ENCODE results near the gene PTPRM.

Gene PTPRM

DNA sequence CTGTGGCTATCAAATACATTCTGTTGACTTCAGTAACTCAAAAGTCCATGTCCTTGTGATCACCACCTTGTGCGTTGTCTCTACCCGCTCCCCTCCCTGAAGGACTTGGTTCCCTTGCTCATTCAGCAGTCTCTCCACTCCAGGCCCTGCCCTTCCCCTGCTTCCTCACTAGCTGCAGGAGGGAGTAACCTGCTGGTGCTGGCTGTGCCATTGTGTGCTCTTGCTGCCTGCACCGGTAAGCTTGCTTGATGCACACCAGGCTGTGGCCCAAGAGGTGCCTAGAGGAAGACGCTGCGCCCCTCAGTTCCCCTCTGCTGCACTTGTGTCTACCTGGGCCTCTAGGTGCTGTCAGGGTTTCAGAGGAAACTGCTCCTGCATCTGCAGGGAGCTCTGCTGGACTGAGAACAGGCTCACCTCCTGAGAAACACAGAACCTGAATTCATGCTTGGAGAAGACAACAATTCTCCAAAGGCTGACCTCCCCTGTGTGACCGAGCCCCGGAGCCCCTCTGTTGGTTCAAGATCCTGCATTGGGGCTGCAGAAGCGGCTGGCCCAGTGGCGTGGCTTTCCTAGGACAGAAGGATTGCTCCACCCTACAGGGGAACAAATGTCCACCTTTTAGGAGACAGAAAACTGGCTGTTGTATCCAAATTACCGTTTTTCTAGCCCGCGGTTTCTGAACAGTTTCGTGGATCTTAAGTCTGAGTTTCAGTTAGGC, 33.6 kb downstream of the PTPRM start:
- DNase-seq = no peak

DNA sequence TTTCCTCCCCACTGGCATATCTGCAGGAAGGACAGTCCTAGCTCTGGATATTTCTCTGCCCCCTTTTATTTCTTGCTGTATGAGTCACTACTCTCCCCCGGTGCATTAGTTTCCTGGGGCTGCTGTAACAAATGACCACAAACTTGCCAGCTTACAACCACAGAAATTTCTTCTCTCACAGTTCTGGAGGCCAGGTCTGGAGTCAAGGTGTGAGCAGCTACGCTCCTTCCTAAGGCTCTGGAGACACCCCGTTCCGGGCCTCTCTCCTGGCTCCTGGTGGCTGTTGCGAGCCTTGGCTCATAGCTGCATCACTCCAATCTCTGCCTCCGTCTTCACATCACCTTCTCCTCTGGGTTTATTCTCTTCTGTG, 34.1 kb downstream of the PTPRM start:
- DNase-seq = no peak

DNA sequence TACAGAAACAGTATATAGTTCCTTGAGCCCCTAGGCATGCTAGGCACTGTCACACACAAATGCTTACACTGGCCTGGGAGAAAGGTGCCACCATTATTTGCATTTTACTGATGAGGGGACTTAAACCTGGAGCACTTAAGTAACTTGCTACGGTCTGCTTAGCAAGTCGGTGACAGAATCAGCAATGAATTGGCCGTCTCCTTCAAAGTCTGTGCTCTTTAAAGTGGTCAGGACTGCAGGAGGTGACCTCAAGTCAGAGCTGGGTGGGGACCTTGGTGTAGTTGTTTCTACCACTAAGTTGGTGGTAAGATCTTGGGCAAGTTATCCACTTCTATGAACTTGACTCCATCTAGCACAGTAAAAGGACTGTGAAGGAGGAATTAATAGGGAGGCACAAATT, 34.8 kb downstream of the PTPRM start:
- no peak for DNase-seq

DNA sequence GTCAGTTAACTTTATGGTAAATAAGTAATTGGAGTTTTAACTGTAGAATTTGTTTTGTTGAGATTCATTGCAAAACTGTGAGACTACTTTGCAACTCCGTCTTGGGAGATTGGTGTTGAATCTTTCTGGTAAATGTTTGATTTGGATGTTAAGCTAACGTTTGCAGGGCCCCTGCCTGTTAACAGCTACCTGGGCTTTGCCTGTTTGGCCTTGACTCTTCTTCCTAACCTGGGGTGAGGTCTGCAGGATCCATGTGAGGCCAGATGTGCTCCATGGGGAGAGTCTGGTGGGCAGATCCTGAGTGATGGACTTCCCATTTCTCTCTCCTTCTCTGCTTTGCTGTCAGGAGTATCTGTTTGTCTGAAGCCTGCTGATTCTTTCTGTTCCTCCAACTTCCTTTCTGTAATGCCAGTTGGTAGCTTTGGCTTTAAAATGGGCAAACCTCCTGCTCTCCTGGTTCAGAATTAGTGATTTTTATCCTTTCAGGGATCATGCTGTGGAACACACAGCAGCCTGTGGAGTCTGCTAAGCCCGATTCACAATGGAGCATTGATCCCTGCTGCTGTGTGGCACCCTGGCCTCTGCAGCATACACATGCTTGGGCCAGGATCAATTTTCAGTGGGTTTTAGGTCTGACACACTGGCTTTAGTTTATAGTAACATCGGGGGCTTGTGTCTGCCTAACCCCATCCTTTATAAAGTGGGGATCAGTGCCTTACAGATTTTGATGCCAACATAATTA, 36.3 kb downstream of the PTPRM start:
- no peak for DNase-seq

DNA sequence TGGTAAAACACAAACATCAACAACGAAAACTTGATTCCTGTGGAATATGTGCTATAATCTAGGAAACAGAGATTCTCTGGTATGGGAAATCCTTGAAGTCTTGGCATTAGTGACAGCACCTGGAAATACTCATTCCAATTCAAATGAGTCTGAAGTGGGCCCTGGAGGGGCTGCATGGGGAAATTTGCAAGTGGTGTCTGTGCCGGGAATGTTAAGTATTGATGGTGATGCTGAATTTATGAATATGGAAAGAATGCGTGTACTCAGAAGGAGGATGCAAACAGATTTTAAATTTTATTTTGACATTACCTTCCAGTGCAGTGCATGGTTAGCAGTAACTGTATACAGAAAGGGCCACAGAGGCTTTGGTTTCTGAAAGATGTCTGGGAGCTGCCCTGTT, 37.2 kb downstream of the PTPRM start:
- no peak for DNase-seq

DNA sequence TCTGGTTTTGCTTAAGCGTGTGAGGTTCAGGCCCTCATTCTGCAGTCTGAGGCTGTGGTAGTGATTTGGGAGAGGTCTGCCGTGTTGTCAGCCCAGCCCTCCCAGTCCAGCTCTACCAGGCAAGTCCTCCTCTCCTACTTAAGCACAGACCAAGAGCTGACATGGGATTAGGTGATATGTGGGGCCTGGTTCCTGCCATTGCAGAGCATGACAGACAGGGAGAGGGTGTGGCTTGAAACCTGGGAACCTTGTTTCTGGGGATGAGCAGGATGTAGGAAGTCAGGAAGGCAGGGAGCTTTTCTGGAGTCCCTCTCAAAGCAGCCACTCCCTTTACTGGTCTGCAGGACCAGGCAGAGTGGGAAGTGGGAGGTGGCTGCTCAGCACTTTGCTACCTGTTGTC, 38.6 kb downstream of the PTPRM start:
- no peak for DNase-seq

DNA sequence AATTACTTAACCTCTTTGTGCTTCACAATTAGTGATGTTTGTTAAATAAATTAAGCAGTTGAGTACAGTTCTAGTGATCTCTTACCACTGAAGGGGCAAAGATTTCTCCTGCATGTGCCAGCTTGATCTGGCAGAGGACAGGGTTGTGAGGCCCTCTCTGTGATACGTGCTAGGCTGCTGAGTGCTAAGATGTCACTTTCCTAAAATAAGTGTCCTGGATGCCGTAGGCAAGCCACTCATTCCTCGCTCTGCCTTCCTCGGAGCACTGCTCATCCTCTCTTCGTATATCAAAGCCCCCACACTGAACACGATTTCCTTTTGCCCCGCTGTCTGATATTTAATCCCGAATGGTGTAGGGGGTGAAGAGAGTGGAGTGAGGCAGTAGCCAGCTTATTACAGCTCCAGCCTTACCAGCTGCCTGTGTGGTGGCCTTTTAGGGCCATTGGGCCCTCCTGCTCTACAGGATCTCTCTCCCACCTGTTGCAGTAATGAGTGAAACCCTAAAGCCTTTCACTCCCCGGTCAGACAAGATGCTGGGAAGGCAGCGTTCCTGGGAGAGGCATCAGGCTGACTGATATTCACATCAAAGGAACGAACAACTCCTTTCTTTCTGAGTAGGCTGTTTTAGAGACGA, 40.5 kb downstream of the PTPRM start:
- DNase-seq = no peak

DNA sequence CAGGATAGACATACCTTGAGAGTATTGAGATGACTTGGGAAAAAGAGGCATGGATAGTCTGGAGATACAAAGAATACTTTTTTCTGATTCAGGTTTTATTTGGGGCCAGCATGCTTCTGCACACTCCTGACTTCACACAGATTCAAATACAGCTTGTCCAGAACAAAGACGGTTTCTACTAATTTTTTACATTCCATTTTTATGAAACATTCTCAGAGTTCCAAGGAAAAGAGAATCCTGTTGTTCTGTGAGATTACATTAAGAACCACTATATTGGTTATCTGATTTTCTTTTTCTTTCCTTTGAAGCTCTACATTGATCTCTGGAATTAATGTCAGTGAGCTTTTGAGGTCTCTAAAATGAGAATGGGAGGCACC, 41.0 kb downstream of the PTPRM start:
- DNase-seq = no peak

DNA sequence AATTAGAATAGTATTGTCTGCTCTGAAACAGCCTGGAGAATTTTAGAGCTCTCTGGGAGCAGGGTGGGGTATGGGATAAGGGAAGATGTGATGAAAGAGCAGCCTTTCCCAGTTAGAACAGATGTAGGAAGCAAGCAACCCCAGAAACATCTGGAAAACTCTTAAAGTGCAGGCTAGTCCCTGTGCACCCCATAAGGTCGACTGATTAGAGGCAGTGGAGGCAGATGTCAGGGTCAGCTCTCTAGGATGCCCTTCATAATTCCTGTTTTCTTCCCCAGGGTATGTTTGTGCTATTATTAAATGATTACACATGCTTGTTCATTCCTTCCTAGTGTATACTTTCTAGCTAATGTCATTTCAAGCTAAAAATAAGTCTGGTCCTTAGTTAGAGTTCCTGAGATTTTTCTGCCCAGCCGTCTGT, 41.7 kb downstream of the PTPRM start:
- DNase-seq = no peak

DNA sequence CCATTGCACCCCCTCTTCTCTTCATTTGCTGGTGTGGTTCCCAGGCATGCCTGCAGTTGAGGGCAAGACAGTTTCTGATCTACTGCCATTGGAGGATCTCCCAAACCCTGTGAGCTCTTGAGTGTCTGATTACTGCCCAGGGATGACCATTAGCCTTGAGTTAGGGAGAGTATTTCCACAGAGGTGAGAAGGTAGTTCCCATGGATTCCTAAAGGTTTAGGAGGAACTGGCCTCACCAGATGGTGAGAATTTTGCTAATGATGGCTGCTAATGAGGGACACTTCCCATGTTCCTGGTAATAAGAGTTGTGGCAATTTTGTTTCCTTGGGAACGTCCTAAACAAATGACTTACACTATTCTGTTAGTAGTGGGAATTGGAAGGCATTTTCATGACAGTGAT, 42.5 kb downstream of the PTPRM start:
- DNase-seq = no peak

DNA sequence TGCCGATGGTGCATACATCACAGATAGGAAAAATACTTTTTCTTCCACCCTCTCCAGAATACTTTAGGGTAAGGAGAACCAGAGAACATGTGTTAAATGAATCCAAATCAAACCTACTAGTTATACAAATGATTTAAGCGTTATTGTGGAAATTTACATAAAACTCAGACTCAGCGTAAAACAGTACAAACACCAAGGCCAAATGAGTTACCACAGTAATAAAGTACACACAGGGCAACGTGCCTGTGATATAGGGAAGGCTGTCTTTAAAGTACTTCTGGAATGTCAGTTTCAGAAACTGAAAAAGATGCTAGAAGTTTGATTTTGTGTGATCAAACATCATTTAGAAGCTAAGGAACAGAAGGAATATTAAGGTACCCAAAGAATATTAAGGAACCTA, 46.9 kb downstream of the PTPRM start:
- DNase-seq = no peak

DNA sequence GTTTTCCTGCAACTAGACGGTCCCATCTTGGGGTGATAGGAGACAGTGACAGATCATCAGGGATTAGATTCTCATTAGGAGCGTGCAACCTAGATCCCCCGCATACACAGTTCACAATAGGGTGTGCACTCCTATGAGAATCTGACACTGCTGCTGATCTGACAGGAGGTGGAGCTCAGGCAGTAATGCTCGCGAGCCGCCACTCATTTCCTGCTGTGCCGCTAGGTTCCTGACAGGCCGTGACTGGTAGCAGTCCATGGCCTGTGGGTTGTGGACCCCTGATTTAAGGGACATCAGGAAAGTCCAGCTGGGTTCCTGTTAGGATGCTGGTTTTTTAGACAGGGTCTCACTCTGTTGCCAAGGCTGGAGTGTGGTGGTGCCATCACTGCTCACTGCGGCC, 48.7 kb downstream of the PTPRM start:
- DNase-seq = no peak

DNA sequence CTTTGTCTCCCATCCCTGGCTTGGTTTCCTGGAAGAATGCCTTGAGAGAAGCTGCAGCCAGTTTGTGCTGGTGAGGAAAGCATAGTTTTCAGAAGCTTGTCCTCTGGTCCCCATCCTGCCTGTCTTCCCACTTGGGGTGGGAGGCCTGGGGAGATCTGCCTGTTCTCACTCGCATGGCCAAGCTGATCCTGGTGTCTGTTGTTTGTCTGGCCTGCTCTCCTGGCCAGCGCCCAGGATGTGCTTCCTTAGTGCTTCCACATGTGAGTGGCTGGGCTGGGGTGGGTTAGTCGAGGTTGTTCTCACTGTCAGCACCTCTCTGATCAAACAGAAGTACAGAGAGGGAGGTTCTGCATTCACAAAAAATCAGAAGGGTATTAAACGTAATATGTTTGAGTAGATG, 49.5 kb downstream of the PTPRM start:
- no peak for DNase-seq

DNA sequence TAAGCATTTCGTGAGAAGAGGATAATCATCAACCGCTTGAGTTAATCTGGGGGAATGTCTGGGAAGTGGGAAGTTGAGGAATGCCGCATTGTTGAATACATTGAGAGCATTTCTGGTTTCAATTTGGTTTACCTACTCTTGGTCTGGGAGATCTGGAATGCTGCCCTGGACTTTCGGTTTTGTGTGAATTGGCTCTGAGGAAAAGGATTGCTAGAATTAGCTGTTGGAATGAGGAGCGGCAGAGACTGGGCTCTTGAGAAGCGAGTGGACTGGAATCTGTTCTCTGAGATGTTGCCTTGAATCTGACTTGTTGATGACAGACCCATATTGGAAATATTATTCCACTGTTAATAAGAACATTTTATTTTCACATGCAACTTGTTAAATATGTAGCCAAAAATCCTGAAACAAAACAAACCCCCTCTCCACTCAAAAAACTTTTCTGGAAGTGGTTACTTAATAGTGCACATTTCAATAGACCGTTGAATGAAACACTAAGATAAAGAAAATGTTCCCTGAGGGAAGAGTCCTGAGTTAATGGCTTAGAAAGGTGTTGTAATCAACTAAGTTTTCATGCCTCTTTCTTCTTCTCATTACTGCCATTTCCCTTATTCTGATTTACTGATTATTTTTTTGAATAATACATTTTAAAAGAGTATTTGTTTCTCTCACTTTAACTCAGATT, 50.8 kb downstream of the PTPRM start:
- no peak for DNase-seq

DNA sequence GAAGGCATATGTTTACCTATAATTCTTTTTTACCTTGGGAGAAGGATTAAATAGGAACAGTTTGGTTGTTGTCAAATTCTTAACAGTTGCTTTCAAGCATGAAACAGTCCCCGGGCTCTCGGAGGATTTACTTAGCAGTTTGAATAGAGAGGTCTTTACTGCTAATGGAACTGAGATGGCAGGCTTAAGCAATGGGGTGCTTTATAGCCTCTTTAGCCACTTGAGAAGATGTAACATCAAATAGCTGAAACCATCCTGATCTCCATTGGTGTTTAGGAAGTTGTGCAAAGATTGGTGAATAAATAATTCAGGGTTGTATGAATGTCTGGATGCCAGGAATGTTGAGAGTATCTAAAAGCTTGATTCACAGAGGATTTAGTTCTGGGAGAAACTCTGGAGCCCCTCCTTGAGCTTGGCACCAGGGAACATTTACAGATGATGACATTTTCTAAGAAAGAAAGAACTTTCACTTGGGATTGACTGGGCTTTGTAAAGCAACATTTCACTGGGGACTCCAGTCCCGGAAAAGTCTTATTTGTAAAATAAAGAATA, 51.9 kb downstream of the PTPRM start:
- DNase-seq = no peak

DNA sequence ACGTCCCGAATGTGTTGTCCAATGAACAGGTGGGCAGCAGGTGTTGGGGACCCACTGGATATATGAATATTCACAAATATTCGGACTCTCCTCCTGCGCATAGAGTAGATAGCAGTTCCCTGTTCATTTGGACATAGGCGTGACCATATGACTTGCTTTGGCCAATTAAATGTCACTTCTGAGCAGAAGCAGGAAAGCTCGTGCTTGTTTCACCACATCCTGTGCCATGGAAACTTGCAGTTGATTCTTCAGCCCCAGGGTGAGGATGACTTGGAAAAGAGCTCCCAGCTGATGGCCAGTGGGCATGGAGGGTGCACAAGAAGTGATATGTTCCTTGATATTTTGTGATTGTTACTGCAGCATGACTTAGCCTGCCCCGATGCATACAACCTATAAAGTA, 52.6 kb downstream of the PTPRM start:
- DNase-seq = no peak

DNA sequence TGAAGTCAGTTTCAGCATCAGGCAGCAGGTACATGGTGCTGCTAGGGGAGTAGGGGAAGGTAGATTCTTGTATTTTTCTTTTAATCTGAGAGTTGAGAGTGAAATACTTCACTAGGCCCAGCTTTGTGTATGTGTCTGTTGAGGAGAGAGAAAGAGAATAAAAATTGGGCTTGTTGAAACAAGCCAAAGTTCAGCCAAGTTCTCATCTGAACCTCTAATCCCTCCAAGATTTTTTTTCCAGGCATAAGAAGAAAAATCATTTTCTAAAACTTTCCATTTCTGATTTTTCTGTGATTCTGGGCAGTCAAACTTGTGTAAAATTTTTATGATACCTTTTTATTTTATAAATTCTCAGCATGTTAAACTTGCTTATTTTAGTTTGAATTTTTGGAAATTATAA, 55.6 kb downstream of the PTPRM start:
- DNase-seq = no peak

DNA sequence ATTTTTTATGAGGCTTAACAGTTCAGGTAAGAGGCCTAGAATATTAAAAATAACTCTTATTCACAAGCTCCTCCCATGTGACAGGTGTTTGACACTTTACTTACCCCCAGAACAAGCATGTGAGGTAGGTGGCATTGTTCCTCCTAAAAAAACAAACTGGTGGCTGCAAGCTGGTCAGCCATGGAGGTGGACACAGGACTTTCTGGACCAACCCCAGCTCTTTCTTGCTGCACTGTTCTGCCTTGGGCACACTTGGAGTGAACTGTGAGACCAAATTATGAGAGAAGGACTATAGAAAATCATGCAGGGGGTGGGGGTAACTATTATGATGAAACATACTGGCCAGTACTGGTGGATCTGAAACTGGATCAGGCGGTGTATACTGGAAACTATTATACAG, 56.6 kb downstream of the PTPRM start:
- no peak for DNase-seq

DNA sequence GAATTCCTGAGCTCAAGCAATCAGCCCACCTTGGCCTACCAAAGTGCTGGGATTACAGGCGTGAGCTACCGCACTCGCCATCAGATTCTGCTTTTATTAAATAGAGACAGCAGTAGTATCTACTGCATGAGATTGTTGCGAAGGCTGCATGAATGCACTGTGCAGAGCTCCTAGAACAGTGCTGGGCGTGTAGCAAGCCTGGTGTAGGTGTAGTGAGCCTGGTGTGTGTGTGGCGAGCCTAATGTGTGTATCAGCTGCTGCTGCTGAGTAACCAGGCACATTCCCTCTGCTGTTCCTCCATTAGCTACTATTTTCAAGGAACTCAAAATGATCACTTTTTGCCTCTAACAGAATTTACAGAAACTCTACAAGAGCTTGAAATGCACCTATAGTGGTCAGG, 57.6 kb downstream of the PTPRM start:
- DNase-seq = no peak

DNA sequence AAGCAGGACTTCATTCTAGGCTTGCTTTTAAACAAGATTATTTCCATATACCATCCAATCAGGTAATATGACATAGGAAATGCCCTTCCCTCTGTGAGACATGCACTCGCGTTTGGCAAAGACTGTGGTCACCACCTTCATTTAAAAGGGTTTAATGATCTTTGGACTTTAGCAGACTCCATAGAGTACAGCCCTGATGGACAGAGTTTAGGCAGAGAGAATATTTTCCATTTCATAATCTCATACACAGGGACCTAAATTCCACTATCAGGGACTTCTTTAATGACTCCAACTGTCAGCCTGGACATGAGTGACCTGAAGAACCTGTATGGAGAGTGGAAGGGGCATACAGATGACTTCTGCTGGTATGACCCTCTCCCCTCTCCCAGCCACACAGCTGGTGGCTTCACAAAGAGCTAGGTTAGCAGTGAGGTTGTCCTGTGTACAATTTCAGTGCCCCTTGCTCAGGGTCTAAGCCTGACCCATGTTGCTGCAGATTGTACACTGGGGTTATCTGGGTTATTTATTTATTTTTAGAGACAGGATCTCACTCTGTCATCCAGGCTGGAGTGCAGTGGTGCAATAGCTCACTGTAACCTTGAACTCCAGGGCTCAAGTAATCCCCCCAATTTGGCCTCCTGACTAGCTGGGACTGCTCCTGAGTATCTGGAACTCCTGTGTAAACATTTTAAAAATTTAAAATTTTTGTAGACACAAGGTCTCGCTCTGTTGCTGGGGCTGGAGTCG, 59.2 kb downstream of the PTPRM start:
- DNase-seq = no peak

DNA sequence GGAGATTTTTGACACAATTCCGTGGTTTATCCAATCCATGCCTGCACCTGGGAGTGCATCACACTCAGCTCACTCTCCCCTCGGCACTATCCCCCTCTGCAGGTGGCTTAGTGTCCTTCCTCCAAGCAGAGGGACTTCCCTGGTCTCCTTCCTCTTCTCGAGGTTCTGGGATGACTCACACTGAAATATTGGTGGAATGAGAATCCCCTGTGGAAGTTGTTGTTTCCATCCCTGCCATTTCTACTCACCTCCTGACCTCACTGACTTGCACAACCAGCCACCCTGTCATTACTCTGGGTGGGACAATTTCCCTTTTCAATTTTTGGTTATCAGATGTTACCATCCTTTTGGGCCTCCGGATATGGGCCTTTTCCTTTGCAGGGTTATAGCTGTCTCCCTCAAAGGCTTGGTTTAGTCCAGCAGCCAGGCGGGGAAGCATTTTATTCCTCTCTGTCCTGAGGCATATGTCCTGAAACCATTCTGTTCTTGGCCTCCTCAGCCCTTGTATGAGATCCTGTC, 59.9 kb downstream of the PTPRM start:
- DNase-seq = no peak

DNA sequence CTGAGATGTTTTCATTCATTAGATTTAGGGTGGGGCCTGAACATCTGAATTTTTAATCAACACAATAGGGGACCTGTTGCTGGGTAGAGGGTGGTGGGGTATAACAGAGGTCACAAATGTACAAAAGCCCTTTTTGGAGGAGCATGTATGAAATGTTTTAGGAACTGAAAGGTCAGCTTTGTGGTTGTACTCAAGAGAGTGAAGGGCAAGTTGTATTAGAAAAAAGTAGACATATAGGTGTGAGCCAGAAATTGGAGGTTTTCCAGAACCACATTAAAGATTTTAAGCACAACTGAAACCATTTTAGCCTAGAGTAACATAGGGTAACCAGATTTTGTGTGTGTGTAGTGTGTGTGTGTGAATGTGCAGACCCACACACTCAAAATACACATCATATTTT, 62.3 kb downstream of the PTPRM start:
- no peak for DNase-seq

All from activated T-cell treated with anti-CD3 and anti-CD28 coated beads for 4 hours (primary cell).